Ishikawa (cell line): Measurements from ENCODE around the gene PPP1CA.

Experiments used
- CEBPB ChIP-seq: IDR thresholded peaks from 2 replicates; pipeline ENCODE4 v1.6.1; 2012
- CREB1 ChIP-seq: IDR thresholded peaks from 2 replicates; pipeline ENCODE4 v1.6.1; 2012; ENCODE audit warnings: low read depth
- EGR1 ChIP-seq: IDR thresholded peaks from 2 replicates; pipeline ENCODE4 v1.6.1; 2012
- EP300 ChIP-seq: IDR thresholded peaks from 2 replicates; pipeline ENCODE4 v1.6.1; 2012; ENCODE audit warnings: borderline replicate concordance
- FOXM1 ChIP-seq: IDR thresholded peaks from 2 replicates; pipeline ENCODE4 v1.6.1; 2012; ENCODE audit warnings: low read depth, borderline replicate concordance
- NFIC ChIP-seq: IDR thresholded peaks from 2 replicates; pipeline ENCODE4 v1.6.1; 2012
- RAD21 ChIP-seq: IDR thresholded peaks from 2 replicates; pipeline ENCODE4 v1.6.1; 2012; ENCODE audit warnings: low read depth
- TAF1 ChIP-seq: IDR thresholded peaks from 2 replicates; pipeline ENCODE4 v1.6.1; 2012; ENCODE audit warnings: low read depth, mild to moderate bottlenecking
- TCF12 ChIP-seq: IDR thresholded peaks from 2 replicates; pipeline ENCODE4 v1.6.1; 2012; ENCODE audit warnings: low read depth
- TEAD4 ChIP-seq: IDR thresholded peaks from 2 replicates; pipeline ENCODE4 v1.6.1; 2012
- YY1 ChIP-seq: IDR thresholded peaks from 2 replicates; pipeline ENCODE4 v1.6.1; 2012; ENCODE audit warnings: low read depth
- ZBTB7A ChIP-seq: IDR thresholded peaks from 2 replicates; pipeline ENCODE4 v1.6.1; 2012; ENCODE audit warnings: low read depth
- TF ChIP-seq, protein P1 (sequence below): IDR thresholded peaks from 2 replicates; pipeline ENCODE4 v1.6.1; 2012
- TF ChIP-seq, protein P2 (sequence below): IDR thresholded peaks from 2 replicates; pipeline ENCODE4 v1.6.1; 2012
- TF ChIP-seq, protein P3 (sequence below): IDR thresholded peaks from 2 replicates; pipeline ENCODE4 v1.6.1; 2012; ENCODE audit warnings: low read depth, mild to moderate bottlenecking

PPP1CA gene

DNA sequence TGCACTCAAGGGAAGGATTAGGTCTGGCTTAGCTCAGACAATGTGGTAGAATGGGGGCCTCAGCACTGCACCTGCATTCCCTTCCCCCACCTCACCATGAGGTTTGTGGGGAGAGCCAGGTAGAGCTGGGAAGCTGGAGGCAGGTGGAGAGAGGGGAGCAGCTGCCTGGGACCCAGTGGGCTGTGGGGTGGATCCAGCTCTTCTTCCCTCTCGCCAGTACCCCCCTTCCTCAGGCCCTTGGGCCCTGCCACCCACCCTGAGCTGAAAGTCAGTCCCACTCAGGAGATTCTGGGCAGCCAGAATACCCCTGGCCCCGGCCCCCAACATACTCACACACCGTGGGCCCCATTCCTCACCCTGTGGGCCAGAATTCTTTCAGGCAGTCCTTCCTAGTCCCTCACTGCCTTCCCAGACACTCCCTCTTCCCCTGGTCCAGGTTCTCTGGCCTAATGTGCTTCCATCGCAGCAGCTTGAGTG lies 45.2 kb downstream of the PPP1CA start:
- TF ChIP-seq CREB1 (no peak), CEBPB (no peak)

DNA sequence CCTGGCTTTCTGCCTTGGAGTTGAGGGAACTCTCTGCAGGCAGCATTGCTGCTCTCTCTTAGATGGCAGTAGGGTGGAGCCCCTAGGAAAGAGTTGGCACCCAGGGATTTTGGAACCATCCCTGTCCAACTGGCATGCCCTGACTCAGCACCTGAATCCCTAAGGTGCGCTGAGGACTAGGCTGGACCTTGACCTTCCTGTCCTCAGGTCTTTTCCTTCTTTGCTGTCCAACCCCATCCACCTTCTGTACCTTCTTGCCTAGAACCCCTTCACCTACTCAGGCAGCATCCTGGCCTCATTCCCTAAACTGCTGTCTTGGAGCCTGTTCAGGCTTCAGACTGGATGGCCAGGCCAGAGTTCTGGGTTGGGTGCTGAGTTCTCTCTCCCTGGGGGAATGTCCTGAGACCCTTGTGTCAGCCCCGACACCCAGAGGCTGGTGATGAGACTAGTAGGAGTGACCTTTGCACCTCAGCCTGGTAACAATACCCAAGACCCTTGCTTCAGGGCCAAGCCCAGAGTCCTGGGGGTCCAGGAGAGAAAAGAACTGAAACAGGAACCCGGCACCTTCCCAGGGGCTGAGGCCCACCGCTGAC lies 45.8 kb downstream of the PPP1CA start:
- TF ChIP-seq EP300 = no peak
- TF ChIP-seq TAF1 = no peak
- TF ChIP-seq TCF12 = no peak
- TF ChIP-seq, protein P1, sequence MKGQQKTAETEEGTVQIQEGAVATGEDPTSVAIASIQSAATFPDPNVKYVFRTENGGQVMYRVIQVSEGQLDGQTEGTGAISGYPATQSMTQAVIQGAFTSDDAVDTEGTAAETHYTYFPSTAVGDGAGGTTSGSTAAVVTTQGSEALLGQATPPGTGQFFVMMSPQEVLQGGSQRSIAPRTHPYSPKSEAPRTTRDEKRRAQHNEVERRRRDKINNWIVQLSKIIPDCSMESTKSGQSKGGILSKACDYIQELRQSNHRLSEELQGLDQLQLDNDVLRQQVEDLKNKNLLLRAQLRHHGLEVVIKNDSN = no peak
- no peak for TF ChIP-seq NFIC
- TF ChIP-seq EGR1 = no peak
- no peak for TF ChIP-seq YY1
- no peak for TF ChIP-seq ZBTB7A
- no peak for TF ChIP-seq TEAD4
- TF ChIP-seq, protein P2, sequence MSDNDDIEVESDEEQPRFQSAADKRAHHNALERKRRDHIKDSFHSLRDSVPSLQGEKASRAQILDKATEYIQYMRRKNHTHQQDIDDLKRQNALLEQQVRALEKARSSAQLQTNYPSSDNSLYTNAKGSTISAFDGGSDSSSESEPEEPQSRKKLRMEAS = no peak
- no peak for TF ChIP-seq RAD21
- no peak for TF ChIP-seq FOXM1
- TF ChIP-seq, protein P3, sequence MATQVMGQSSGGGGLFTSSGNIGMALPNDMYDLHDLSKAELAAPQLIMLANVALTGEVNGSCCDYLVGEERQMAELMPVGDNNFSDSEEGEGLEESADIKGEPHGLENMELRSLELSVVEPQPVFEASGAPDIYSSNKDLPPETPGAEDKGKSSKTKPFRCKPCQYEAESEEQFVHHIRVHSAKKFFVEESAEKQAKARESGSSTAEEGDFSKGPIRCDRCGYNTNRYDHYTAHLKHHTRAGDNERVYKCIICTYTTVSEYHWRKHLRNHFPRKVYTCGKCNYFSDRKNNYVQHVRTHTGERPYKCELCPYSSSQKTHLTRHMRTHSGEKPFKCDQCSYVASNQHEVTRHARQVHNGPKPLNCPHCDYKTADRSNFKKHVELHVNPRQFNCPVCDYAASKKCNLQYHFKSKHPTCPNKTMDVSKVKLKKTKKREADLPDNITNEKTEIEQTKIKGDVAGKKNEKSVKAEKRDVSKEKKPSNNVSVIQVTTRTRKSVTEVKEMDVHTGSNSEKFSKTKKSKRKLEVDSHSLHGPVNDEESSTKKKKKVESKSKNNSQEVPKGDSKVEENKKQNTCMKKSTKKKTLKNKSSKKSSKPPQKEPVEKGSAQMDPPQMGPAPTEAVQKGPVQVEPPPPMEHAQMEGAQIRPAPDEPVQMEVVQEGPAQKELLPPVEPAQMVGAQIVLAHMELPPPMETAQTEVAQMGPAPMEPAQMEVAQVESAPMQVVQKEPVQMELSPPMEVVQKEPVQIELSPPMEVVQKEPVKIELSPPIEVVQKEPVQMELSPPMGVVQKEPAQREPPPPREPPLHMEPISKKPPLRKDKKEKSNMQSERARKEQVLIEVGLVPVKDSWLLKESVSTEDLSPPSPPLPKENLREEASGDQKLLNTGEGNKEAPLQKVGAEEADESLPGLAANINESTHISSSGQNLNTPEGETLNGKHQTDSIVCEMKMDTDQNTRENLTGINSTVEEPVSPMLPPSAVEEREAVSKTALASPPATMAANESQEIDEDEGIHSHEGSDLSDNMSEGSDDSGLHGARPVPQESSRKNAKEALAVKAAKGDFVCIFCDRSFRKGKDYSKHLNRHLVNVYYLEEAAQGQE = no peak

DNA sequence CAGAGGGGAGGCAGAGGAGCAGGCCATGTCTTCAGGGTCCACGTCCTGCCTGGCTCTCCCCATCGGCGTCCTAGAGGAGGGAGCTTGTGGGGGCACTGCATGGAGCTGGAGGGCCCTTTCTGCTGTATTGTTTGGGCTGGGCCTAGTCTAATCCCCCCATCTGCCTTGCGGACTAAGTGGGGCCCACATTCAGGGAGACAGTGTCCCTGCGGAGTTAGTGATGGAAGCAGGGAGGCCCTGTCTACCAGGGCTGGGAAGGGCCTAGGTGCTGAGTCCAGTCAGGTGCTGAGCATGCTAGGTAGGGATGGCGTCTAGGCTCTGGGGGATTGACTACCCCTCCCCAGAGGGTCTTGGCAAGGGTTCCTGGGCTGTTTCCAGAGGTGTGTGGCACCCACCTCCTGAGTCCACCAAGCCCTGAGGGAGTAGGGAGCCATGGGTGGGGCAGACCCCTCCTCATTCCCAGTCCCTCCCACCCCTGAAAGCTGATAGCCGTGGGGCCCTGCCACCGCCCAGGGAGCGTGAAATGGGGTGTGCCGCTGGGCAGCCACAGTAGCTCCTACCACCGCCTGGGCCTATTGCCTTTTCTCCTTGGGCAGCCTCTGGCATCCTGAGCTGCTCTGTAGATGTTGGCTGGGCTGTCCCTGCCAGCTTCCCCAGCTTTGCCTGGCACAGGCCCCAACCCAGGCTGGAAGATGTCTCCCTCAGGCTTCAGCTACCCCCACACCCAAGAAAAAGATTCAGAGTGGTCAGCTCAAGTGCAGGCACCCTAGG lies 46.5 kb downstream of the PPP1CA start:
- TF ChIP-seq ZBTB7A (peak; percentile 5; the same call in 1 of the 2 replicates), FOXM1 (no peak), TAF1 (no peak), CREB1 (no peak)

DNA sequence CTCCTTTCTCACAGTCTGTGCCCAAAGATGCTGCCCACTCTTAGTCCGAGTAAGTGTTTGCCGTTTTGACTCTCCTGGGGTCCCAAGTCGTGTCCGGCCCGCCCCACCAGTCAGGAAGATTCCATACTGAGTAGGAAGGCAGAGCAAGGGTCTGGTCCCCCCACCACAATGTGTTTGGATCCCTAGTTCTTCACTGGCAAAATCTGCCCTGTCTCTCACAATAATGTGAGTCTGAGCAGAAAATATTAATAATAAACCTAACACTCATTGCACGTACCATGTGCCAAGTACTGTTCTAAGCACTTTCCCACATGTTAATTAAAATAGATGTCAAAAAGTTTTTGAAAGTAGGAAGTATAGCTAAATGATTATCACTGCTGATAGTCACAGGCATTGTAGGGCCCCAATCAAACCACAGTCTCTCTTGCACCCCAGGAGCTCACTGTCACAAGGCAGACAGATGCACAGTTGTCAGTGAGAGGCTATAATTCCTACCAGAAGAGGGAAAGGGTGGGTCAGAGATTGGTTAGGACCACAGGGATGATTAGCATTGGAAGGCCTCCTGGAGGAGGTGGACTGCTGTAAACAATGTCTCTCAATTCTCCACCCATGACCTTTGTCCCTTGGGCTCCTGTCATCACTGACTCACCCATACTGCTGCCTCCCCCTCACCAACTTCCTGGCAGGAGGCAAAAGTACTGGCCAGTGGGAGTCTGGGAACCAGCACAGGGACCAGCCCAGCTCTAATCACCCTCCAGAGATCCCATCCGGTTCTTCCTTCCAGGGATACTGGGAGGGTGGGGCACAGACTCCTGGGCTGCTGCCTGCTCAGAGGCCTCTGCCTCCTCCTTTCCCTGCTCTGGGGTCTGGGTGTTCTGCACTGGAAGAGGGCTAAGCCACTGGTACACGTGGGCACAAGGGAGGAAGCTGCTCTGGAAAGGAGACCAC lies 47.3 kb downstream of the PPP1CA start:
- TF ChIP-seq NFIC = no peak
- no peak for TF ChIP-seq RAD21
- TF ChIP-seq, protein P3 = no peak
- TF ChIP-seq TCF12 = no peak
- peak; percentile 49; the same call in 1 of the 2 replicates for TF ChIP-seq EP300
- no peak for TF ChIP-seq YY1
- no peak for TF ChIP-seq CEBPB
- 0 out of 2 replicates have a peak, but pooled peaks have one; percentile 4 for TF ChIP-seq ZBTB7A
- TF ChIP-seq EGR1 = peak; percentile 13; the same call in 1 of the 2 replicates

DNA sequence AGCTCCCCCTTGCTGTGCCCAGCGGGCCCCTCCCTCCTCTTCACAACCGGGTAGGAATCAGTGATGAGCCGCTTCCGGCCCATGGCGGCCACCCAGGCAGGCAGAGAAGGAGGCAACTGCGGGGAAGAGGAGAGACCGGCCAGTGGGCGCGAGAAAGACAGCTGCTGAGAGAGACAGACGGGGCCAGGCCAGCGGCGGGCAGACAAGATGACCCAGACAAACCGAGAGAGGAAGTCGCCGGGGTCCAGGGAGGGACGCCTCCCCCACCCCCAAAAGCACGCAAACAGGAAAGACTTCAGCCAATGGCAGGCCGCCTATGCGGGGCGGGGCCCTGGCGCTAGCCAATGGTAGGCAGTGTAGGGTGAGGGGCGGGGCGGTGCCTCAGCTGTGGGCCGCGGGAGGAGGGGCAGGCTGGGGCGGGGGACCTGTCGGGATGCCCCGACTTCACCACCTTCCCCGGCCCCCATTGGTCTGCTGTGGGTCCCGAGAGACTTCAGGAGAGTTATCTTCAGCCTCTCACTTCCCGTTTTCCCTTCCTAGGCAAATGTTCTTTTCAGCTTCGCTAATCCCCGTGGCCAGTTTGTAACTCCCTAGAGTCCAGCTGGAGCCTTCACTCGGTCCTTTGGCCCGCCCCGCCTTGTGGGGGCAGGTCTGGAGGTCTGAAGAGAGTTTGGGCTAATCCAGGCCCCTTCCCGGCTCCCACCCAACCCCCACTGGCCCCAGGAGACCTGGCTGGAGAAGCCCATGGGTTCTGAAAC lies 48.2 kb downstream of the PPP1CA start, which contains the start of gene POLD4:
Gene POLD4, minus strand, starts transcription at position 230 of the 758 bp plus-strand sequence. Its CDS starts 147 bp downstream, at position 83.
- TF ChIP-seq, protein P2 = peak; percentile 44; the same call in 1 of the 2 replicates
- TF ChIP-seq EP300 (peak; percentile 8; the same call in 1 of the 2 replicates), YY1 (peak; percentile 65), ZBTB7A (no peak; the same call in 1 of the 2 replicates), NFIC (0 out of 2 replicates have a peak, but pooled peaks have one; percentile 26), CEBPB (no peak), TAF1 (peak; percentile 56; the same call in 1 of the 2 replicates), CREB1 (peak; percentile 16; the same call in 1 of the 2 replicates)
